Esophagus muscularis mucosa (tissue), 3 donors: ENCODE data around the gene MET.

Experiments
- POLR2A ChIP-seq: fragments of 450-650 bp; IDR thresholded peaks from one replicate; pipeline ENCODE4 v1.6.1; 2017; ENCODE audit warnings: antibody characterized with exemption, moderate library complexity, mild to moderate bottlenecking, low read depth
- POLR2AphosphoS5 ChIP-seq, 2 donors: sonication (generic); formaldehyde crosslinking; IDR thresholded peaks; one replicate each; pipeline ENCODE4 v1.6.1; 2017; ENCODE audit warnings: antibody characterized with exemption in 2 of 2
- TF ChIP-seq, protein P1 (sequence below), 3 experiments: fragments of 200-600 bp in 2 of 3; fragments of 450-650 bp in 1 of 3; sonication (generic) in 2 of 3; IDR thresholded peaks; one replicate each; pipeline ENCODE4 v1.5.1; 2017 to 2019; ENCODE audit warnings: antibody characterized with exemption in 3 of 3, mild to moderate bottlenecking in 2 of 3, moderate library complexity in 1 of 3

DNA sequence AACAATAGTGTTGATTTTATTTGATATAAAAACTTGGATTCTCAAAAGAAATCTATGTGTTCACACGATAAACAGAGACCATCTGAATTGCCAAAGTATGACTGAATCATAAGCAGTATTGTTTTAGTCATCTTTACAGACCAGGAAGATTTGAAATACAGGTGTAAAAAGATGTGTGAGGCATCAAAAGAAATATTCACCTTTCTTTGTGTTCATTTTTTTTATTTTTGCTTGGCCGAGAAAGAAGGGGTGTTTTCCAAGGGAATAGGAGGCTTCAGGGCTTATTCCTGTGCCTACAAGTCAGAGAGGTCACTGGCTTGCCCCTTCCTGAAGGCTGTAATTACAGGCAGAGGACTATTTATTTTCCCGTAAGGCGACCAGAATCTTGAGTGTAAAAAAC is 37.3 kb downstream of the MET start:
- TF ChIP-seq, protein P1, sequence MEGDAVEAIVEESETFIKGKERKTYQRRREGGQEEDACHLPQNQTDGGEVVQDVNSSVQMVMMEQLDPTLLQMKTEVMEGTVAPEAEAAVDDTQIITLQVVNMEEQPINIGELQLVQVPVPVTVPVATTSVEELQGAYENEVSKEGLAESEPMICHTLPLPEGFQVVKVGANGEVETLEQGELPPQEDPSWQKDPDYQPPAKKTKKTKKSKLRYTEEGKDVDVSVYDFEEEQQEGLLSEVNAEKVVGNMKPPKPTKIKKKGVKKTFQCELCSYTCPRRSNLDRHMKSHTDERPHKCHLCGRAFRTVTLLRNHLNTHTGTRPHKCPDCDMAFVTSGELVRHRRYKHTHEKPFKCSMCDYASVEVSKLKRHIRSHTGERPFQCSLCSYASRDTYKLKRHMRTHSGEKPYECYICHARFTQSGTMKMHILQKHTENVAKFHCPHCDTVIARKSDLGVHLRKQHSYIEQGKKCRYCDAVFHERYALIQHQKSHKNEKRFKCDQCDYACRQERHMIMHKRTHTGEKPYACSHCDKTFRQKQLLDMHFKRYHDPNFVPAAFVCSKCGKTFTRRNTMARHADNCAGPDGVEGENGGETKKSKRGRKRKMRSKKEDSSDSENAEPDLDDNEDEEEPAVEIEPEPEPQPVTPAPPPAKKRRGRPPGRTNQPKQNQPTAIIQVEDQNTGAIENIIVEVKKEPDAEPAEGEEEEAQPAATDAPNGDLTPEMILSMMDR (IDR thresholded peaks at IDR 0.05) = no peak
- TF ChIP-seq POLR2A (no peak), POLR2AphosphoS5 (IDR thresholded peaks at IDR 0.05) (no peak)
